PC-9 (cell line): ENCODE results near the gene SCARF2. TPM values are rescaled to one million over a fixed set of nuclear protein-coding genes. Genes with fewer than 3 reads are reported as not detected.
"Not testable (repeated sequence)": the region's sequence is repeated elsewhere in the genome, so short reads cannot be mapped to it uniquely, and the experiment has no call there.

ENCODE experiments used
- BruUV-seq: library from RNA; stranded (reverse); fragments of 400-500 nt; replicated peaks from 2 replicates; lab custom pipeline; 2021; lab: Mats Ljungman, UMichigan
- CTCF ChIA-PET: fragments of 300-600 bp; sonication (Branson Sonifier 250); formaldehyde crosslinking; loops from one replicate; lab custom pipeline; 2022; ENCODE audit warnings: antibody characterized with exemption; lab: Charles Lee
- POLR2A ChIA-PET: fragments of 300-600 bp; sonication (Branson Sonifier 250); formaldehyde crosslinking; loops from one replicate; lab custom pipeline; 2022; ENCODE audit warnings: antibody characterized with exemption; ENCODE audit not compliant: unreplicated experiment; lab: Charles Lee
- DNase-seq, 2 experiments: peaks; one replicate each; pipeline versions ENCODE4 v3.0.0 to v3.0.0-alpha.2; 2015 to 2022; ENCODE audit warnings: mixed read lengths in 1 of 2
- H2AFZ ChIP-seq: fragments of 200-600 bp; sonication (generic); 2 replicates; pipeline ENCODE4 v1.8.1; 2017; ENCODE audit warnings: antibody characterized with exemption
- H3F3A ChIP-seq: fragments of 200-600 bp; sonication (generic); 2 replicates; pipeline ENCODE4 v1.8.1; 2017; ENCODE audit warnings: antibody characterized with exemption, mild to moderate bottlenecking, low read depth; ENCODE audit not compliant: insufficient read depth
- H3K27ac ChIP-seq: fragments of 200-600 bp; sonication (generic); 2 replicates; pipeline ENCODE4 v1.6.1; 2016; ENCODE audit warnings: mixed run types
- H3K27me3 ChIP-seq: fragments of 200-600 bp; sonication (generic); 2 replicates; pipeline ENCODE4 v1.6.1; 2016; ENCODE audit warnings: low read depth, mixed run types; ENCODE audit not compliant: insufficient read depth
- H3K36me3 ChIP-seq: fragments of 200-600 bp; sonication (generic); 2 replicates; pipeline ENCODE4 v1.6.1; 2016; ENCODE audit warnings: low read depth, mixed run types
- H3K4me1 ChIP-seq: fragments of 200-600 bp; sonication (generic); replicated peaks from 2 replicates; pipeline ENCODE4 v1.6.1; 2016; ENCODE audit warnings: mixed run types; ENCODE audit not compliant: insufficient read depth
- H3K4me2 ChIP-seq: fragments of 200-600 bp; sonication (generic); 2 replicates; pipeline ENCODE4 v1.6.1; 2017; ENCODE audit warnings: mixed run types
- H3K4me3 ChIP-seq: fragments of 200-600 bp; sonication (generic); 2 replicates; pipeline ENCODE4 v1.6.1; 2016; ENCODE audit warnings: mixed run types
- H3K79me2 ChIP-seq: fragments of 200-600 bp; sonication (generic); 2 replicates; pipeline ENCODE4 v1.6.1; 2017; ENCODE audit warnings: low read depth, mixed run types
- H3K9me2 ChIP-seq: fragments of 200-600 bp; sonication (generic); 2 replicates; pipeline ENCODE4 v1.8.1; 2017; ENCODE audit warnings: mild to moderate bottlenecking; ENCODE audit not compliant: insufficient read depth
- H3K9me3 ChIP-seq: fragments of 200-600 bp; sonication (generic); 2 replicates; pipeline ENCODE4 v1.8.1; 2016; ENCODE audit warnings: low read depth; ENCODE audit not compliant: insufficient read depth
- H4K20me1 ChIP-seq: fragments of 200-600 bp; sonication (generic); 2 replicates; pipeline ENCODE4 v1.8.1; 2017; ENCODE audit not compliant: insufficient read depth
- CTCF ChIP-seq: fragments of 200-600 bp; sonication (generic); conservative IDR thresholded peaks from 2 replicates; pipeline ENCODE4 v1.6.1; 2017; ENCODE audit warnings: mixed run types, antibody characterized with exemption, mild to moderate bottlenecking, moderate library complexity
- EZH2 ChIP-seq: fragments of 200-600 bp; sonication (generic); IDR thresholded peaks from 2 replicates; pipeline ENCODE4 v1.8.0; 2017; ENCODE audit warnings: antibody characterized with exemption, low read depth
- intact Hi-C: fragments of 100-400 bp; cut with micrococcal nuclease; formaldehyde crosslinking; loops from one replicate; pipeline ENCODE4 v1.10.0; 2022; ENCODE audit not compliant: unreplicated experiment
- total RNA-seq: library from RNA; stranded (reverse); gene quantifications from 2 replicates; pipeline ENCODE4 v1.2.3, GENCODE V29; 2021

Gene SCARF2
- total RNA-seq, 1 experiment from 2014 or later, result 0.52 TPM

DNA sequence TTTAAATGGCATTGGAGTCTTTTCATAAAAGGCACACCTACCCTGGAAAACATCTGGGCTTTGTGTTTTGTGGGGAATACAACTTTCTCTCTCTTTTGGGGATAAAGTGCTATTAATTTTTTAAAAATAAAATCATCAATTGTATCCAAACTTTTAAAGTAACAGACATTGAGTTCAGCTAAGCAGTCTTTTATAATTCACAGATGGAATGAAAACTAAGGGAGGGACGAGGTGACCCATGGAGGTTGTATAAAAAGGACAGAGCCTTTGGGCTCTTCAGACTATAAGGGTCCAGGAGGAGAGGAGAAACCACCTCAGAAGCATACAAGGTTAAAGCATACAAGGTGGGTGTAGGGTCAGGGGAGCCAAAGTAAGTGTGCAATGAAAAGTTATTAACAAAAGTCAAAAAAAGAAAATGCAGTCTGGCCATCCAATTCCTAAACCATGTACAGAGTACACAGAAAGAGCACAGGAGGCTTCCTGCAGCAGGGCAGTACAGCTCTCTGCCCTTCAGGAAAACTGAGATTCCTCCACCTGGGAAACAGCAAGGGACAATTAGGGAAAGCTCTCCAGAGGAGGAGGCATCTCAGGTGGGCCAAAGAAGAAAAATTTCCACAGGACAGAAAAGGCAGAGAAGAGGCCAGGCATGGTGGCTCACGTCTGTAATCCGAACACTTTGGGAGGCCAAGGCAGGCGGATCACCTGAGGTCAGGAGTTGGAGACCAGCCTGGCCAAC, 47.5 kb upstream of the SCARF2 start:
- intact Hi-C loops, result no loop called here
- H3K27ac ChIP-seq, result no peak overlapping the region
- ChIA-PET CTCF (no interaction called here), POLR2A (no interaction called here)
- no peak overlapping the region for H3K4me3 ChIP-seq
- BruUV-seq, result no TSS peak
- H3F3A ChIP-seq, result no peaks in the 10 kb centered on the region
- H2AFZ ChIP-seq, result no peak overlapping the region
- no peaks in the 10 kb centered on the region for H4K20me1 ChIP-seq
- H3K9me2 ChIP-seq, result no peaks in the 10 kb centered on the region
- H3K79me2 ChIP-seq, result no peaks in the 10 kb centered on the region
- H3K27me3 ChIP-seq, result no peaks in the 10 kb centered on the region
- no peak for DNase-seq
- TF ChIP-seq CTCF, result no peak
- no peak for TF ChIP-seq EZH2
- H3K9me3 ChIP-seq, result no peaks in the 10 kb centered on the region
- no peaks in the 10 kb centered on the region for H3K36me3 ChIP-seq
- no peak overlapping the region for H3K4me2 ChIP-seq
- H3K4me1 ChIP-seq, result no peaks in the 10 kb centered on the region

GRCh38 chr22:20483771-20484170, 46.1 kb upstream of the SCARF2 start:
- POLR2A ChIA-PET, result interaction anchor here (0.6 kb wide), 1 partner anchor 28 kb away, joined by 3 read pairs; no protein-coding TSS in a partner anchor
- CTCF ChIA-PET, result no interaction called here

DNA sequence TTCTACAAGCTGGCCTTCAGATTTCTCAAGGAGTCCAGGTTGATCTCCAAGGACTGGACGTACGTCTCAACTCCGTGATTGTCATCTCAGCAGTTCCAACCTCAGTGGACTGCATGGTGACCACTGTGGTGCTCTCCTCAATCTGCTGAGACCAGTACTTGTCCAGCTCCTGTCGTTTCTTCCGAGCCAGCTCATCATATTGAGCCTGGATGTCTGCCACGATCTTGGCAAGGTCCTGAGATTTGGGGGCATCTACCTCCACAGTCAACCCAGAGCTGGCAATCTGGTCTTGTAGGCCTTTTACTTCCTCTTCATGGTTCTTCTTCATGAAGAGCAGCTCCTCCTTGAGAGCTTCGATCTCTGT, 45.5 kb upstream of the SCARF2 start:
- H3F3A ChIP-seq, H3K9me3 ChIP-seq, CTCF ChIA-PET, H3K27me3 ChIP-seq, H3K4me3 ChIP-seq, H3K79me2 ChIP-seq, H3K4me2 ChIP-seq, H3K4me1 ChIP-seq, H3K9me2 ChIP-seq, H3K27ac ChIP-seq, BruUV-seq, H3K36me3 ChIP-seq, H2AFZ ChIP-seq, intact Hi-C loops, DNase-seq, H4K20me1 ChIP-seq: not testable (repeated sequence)
- POLR2A ChIA-PET, result interaction anchor here (0.6 kb wide), 1 partner anchor 27 kb away, joined by 3 read pairs; no protein-coding TSS in a partner anchor

More at GRCh38 chr22:20483771-20484170, 46.1 kb upstream of the SCARF2 start:
- intact Hi-C loops, result no loop called here
- no TSS peak for BruUV-seq
- Histone ChIP-seq H3K27ac (no peak overlapping the region), H3K9me2 (no peaks in the 10 kb centered on the region), H3F3A (no peaks in the 10 kb centered on the region), H3K36me3 (no peaks in the 10 kb centered on the region), H3K9me3 (no peaks in the 10 kb centered on the region), H4K20me1 (no peaks in the 10 kb centered on the region), H3K4me3 (no peak overlapping the region), H2AFZ (no peak overlapping the region), H3K4me1 (no peaks in the 10 kb centered on the region), H3K27me3 (no peaks in the 10 kb centered on the region), H3K4me2 (no peak overlapping the region), H3K79me2 (no peaks in the 10 kb centered on the region)
- DNase-seq, result no peak
- TF ChIP-seq CTCF (no peak), EZH2 (no peak)
